Mesendoderm (in vitro differentiated cells): ENCODE results near the gene FBXL7. TPM values are rescaled to one million over a fixed set of nuclear protein-coding genes. Genes with fewer than 3 reads are reported as not detected.
A peak's percentile ranks its signal among the peaks of the same experiment; 100 is the strongest.

Experiments
- DNase-seq: peaks from one replicate; pipeline ENCODE4 v3.0.0; 2013
- H2AK5ac ChIP-seq: 2 replicates; pipeline ENCODE4 v1.6.1; 2013; ENCODE audit warnings: low read length, inconsistent platforms
- H2BK120ac ChIP-seq: 2 replicates; pipeline ENCODE4 v1.6.1; 2013; ENCODE audit warnings: low read depth, mild to moderate bottlenecking, low read length, moderate library complexity, mixed read lengths
- H2BK15ac ChIP-seq: replicated peaks from 2 replicates; pipeline ENCODE4 v1.6.1; 2013; ENCODE audit warnings: low read depth, mild to moderate bottlenecking, moderate library complexity
- H2BK5ac ChIP-seq: 2 replicates; pipeline ENCODE4 v1.6.1; 2013; ENCODE audit warnings: low read length, inconsistent platforms
- H3K18ac ChIP-seq: 2 replicates; pipeline ENCODE4 v1.6.1; 2013; ENCODE audit warnings: mild to moderate bottlenecking, low read length, mixed read lengths
- H3K23ac ChIP-seq: one replicate; pipeline ENCODE4 v1.6.1; 2013; ENCODE audit warnings: low read length
- H3K27ac ChIP-seq: 2 replicates; pipeline ENCODE4 v1.5.1; 2013; ENCODE audit warnings: low read depth, mild to moderate bottlenecking, inconsistent platforms, low read length, moderate library complexity
- H3K27me3 ChIP-seq: 2 replicates; pipeline ENCODE4 v1.6.1; 2013; ENCODE audit warnings: low read length, control low read depth, mild to moderate bottlenecking, inconsistent platforms; ENCODE audit not compliant: insufficient read depth, poor library complexity
- H3K36me3 ChIP-seq: 2 replicates; pipeline ENCODE4 v1.6.1; 2013; ENCODE audit warnings: low read length, inconsistent platforms; ENCODE audit not compliant: control insufficient read depth, insufficient read depth
- H3K4ac ChIP-seq: one replicate; pipeline ENCODE4 v1.6.1; 2013; ENCODE audit warnings: low read depth, mild to moderate bottlenecking, low read length, moderate library complexity
- H3K4me1 ChIP-seq: 2 replicates; pipeline ENCODE4 v1.6.1; 2013; ENCODE audit warnings: low read depth, low read length, inconsistent platforms; ENCODE audit not compliant: control insufficient read depth
- H3K4me2 ChIP-seq: 2 replicates; pipeline ENCODE4 v1.6.1; 2013; ENCODE audit warnings: low read length
- H3K4me3 ChIP-seq: 2 replicates; pipeline ENCODE4 v1.5.1; 2013; ENCODE audit warnings: mild to moderate bottlenecking, low read length
- H3K56ac ChIP-seq: one replicate; pipeline ENCODE4 v1.6.1; 2013; ENCODE audit warnings: low read length
- H3K79me1 ChIP-seq: 2 replicates; pipeline ENCODE4 v1.6.1; 2013; ENCODE audit warnings: low read length, inconsistent platforms
- H3K79me2 ChIP-seq: 2 replicates; pipeline ENCODE4 v1.6.1; 2013; ENCODE audit warnings: mild to moderate bottlenecking, low read length; ENCODE audit not compliant: control insufficient read depth, insufficient read depth
- H3K9ac ChIP-seq: 2 replicates; pipeline ENCODE4 v1.6.1; 2013; ENCODE audit warnings: low read length, inconsistent platforms
- H4K5ac ChIP-seq: one replicate; pipeline ENCODE4 v1.6.1; 2013; ENCODE audit warnings: low read length
- H4K8ac ChIP-seq: one replicate; pipeline ENCODE4 v1.6.1; 2013; ENCODE audit warnings: low read depth, mild to moderate bottlenecking, control low read depth, low read length, moderate library complexity
- WGBS: extraction: QIAGEN DNeasy Blood & Tissue Kit; methylation state at CpG from one replicate; pipeline ENCODE4 v1.1.7; 2013; ENCODE audit warnings: low lambda C conversion rate, missing lambda C conversion rate; ENCODE audit not compliant: insufficient coverage; ENCODE audit errors: extremely low coverage; 5-methylcytosine and 5-hydroxymethylcytosine counted together
- polyA plus RNA-seq, 2 experiments: library from polyadenylated mRNA; stranded (reverse); fragments of 200-250 nt; gene quantifications; one replicate each; pipeline ENCODE4 v1.2.3, GENCODE V29; 2013

FBXL7 gene
- polyA plus RNA-seq (2013, experiment 1 of 2) = 11.1 TPM
- 10.9 TPM for polyA plus RNA-seq (2013, experiment 2 of 2)

GRCh38 chr5:15499528-15500324 is at the start of gene FBXL7:
TSS of gene FBXL7 (plus strand) at chr5:15500180.
- Histone ChIP-seq H3K36me3 (no peaks in the 10 kb centered on the region), H3K4me1 (peaks cover 3% of the 10 kb centered on the region), H3K79me1 (peaks cover 11% of the 10 kb centered on the region), H2BK15ac (peak within 1 kb of the TSS; percentile 79), H2BK120ac (peak within 1 kb of the TSS; percentile 64), H3K79me2 (peaks cover 14% of the 10 kb centered on the region), H4K8ac (peak within 1 kb of the TSS; percentile 98), H3K4ac (peak within 1 kb of the TSS; percentile 62), H2BK5ac (peak within 1 kb of the TSS; percentile 76), H3K4me3 (peak within 1 kb of the TSS; percentile 92), H2AK5ac (no peak within 1 kb of the TSS), H3K18ac (peak within 1 kb of the TSS; percentile 39), H3K4me2 (peak within 1 kb of the TSS; percentile 100), H3K23ac (no peak within 1 kb of the TSS), H4K5ac (no peak within 1 kb of the TSS), H3K9ac (peak within 1 kb of the TSS; percentile 87), H3K27ac (peak within 1 kb of the TSS; percentile 79), H3K56ac (peak within 1 kb of the TSS; percentile 83), H3K27me3 (no peaks in the 10 kb centered on the region)
- peak; percentile 88 for DNase-seq
- no CpG with 5 or more reads among the region's 60 CpGs for WGBS

- no peak for DNase-seq
- Histone ChIP-seq H3K4me1 (no peaks in the 10 kb centered on the region), H3K36me3 (no peaks in the 10 kb centered on the region), H4K8ac (no peak overlapping the region), H2BK120ac (no peak overlapping the region), H3K56ac (no peak overlapping the region), H3K4ac (no peak overlapping the region), H3K27ac (no peak overlapping the region), H2BK5ac (no peak overlapping the region), H2AK5ac (no peak overlapping the region), H3K79me2 (no peaks in the 10 kb centered on the region), H3K9ac (no peak overlapping the region), H3K79me1 (no peaks in the 10 kb centered on the region), H2BK15ac (no peak overlapping the region), H3K23ac (no peak overlapping the region), H3K4me2 (no peak overlapping the region), H3K18ac (no peak overlapping the region), H3K4me3 (no peak overlapping the region), H4K5ac (no peak overlapping the region), H3K27me3 (no peaks in the 10 kb centered on the region)
- no CpG with 5 or more reads among the region's 11 CpGs for whole genome bisulfite sequencing
Measured at GRCh38 chr5:15450473-15450872, 49.5 kb upstream of the FBXL7 start.

GRCh38 chr5:15450949-15451348 is 49.0 kb upstream of the FBXL7 start:
- H2BK5ac ChIP-seq = no peak overlapping the region
- no peak for DNase-seq
- H3K56ac ChIP-seq = no peak overlapping the region
- no peaks in the 10 kb centered on the region for H3K36me3 ChIP-seq
- no peak overlapping the region for H2BK120ac ChIP-seq
- H3K4me3 ChIP-seq = no peak overlapping the region
- H3K27ac ChIP-seq = no peak overlapping the region
- H3K4me1 ChIP-seq = no peaks in the 10 kb centered on the region
- no peak overlapping the region for H3K4ac ChIP-seq
- H3K27me3 ChIP-seq = no peaks in the 10 kb centered on the region
- H4K5ac ChIP-seq = no peak overlapping the region
- no peak overlapping the region for H3K23ac ChIP-seq
- no peak overlapping the region for H3K18ac ChIP-seq
- H4K8ac ChIP-seq = no peak overlapping the region
- H2AK5ac ChIP-seq = no peak overlapping the region
- no peaks in the 10 kb centered on the region for H3K79me1 ChIP-seq
- no peaks in the 10 kb centered on the region for H3K79me2 ChIP-seq
- no peak overlapping the region for H2BK15ac ChIP-seq
- H3K4me2 ChIP-seq = no peak overlapping the region
- H3K9ac ChIP-seq = no peak overlapping the region
- WGBS = no CpG with 5 or more reads among the region's 4 CpGs

- H3K27me3 ChIP-seq = no peaks in the 10 kb centered on the region
- no CpG with 5 or more reads among the region's 1 CpG for WGBS
- no peak overlapping the region for H3K18ac ChIP-seq
- no peaks in the 10 kb centered on the region for H3K79me2 ChIP-seq
- DNase-seq = no peak
- no peaks in the 10 kb centered on the region for H3K79me1 ChIP-seq
- H3K4me2 ChIP-seq = no peak overlapping the region
- no peak overlapping the region for H4K8ac ChIP-seq
- H3K56ac ChIP-seq = no peak overlapping the region
- H3K23ac ChIP-seq = no peak overlapping the region
- no peak overlapping the region for H2BK15ac ChIP-seq
- no peak overlapping the region for H3K4ac ChIP-seq
- no peak overlapping the region for H3K4me3 ChIP-seq
- no peak overlapping the region for H3K9ac ChIP-seq
- H3K36me3 ChIP-seq = no peaks in the 10 kb centered on the region
- no peaks in the 10 kb centered on the region for H3K4me1 ChIP-seq
- H3K27ac ChIP-seq = no peak overlapping the region
- H2AK5ac ChIP-seq = no peak overlapping the region
- H2BK5ac ChIP-seq = no peak overlapping the region
- H2BK120ac ChIP-seq = no peak overlapping the region
- H4K5ac ChIP-seq = no peak overlapping the region
Measured at GRCh38 chr5:15452030-15452429, 48.0 kb upstream of the FBXL7 start.

- Histone ChIP-seq H4K5ac (no peak overlapping the region), H3K36me3 (no peaks in the 10 kb centered on the region), H3K27ac (no peak overlapping the region), H3K56ac (no peak overlapping the region), H3K4me3 (no peak overlapping the region), H3K4me2 (no peak overlapping the region), H3K4me1 (no peaks in the 10 kb centered on the region), H3K23ac (no peak overlapping the region), H2BK15ac (no peak overlapping the region), H3K27me3 (no peaks in the 10 kb centered on the region), H3K79me1 (no peaks in the 10 kb centered on the region), H2BK120ac (no peak overlapping the region), H3K79me2 (no peaks in the 10 kb centered on the region), H3K9ac (no peak overlapping the region), H2AK5ac (no peak overlapping the region), H3K4ac (no peak overlapping the region), H4K8ac (no peak overlapping the region), H3K18ac (no peak overlapping the region), H2BK5ac (no peak overlapping the region)
- no CpG with 5 or more reads among the region's 1 CpG for WGBS
- peak; percentile 2 for DNase-seq
Measured at GRCh38 chr5:15452781-15453180, 47.2 kb upstream of the FBXL7 start.
